ENCODE results near the gene LAPTM5.

DNA sequence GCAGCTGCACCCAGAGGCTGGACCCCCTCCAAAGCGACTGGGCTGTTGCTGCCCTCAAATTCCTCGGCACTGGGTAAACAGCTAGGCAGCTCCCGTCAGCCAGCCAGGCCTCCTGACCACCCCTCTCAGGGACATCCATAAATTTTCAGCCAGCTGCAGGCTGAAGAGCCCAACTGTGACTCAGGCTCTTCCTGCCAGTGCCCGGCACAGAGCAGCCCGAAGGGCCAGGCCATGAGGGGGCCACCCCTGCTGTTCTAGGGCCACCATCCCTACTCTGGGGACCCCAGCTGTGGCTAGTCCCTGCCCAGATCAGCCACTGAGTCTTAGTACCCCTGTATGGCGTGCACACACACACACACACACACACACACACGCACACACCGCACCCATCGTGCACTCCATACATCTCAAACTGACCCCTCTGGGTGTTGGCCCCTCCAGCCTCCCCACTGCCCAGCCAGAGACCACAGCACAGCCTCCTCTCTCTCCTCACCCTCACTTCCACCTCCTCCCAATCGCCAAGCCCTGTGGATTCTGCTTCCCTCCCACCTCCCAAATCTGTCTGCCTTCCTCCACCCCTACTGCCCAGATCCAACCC lies 6.2 kb upstream of the LAPTM5 start:
- TF ChIP-seq CBFB (IDR thresholded peaks at IDR 0.05; ENCODE audit: low read depth) (no peak), RAD21 (IDR thresholded peaks at IDR 0.05; ENCODE audit: insufficient read depth, low read depth, low read length) (no peak), ZNF274 (IDR thresholded peaks at IDR 0.05; ENCODE audit: insufficient read depth, insufficient read length) (no peak), TAF1 (IDR thresholded peaks at IDR 0.05; ENCODE audit: borderline replicate concordance, low read depth, low read length) (no peak)
- TF ChIP-seq, protein P1, sequence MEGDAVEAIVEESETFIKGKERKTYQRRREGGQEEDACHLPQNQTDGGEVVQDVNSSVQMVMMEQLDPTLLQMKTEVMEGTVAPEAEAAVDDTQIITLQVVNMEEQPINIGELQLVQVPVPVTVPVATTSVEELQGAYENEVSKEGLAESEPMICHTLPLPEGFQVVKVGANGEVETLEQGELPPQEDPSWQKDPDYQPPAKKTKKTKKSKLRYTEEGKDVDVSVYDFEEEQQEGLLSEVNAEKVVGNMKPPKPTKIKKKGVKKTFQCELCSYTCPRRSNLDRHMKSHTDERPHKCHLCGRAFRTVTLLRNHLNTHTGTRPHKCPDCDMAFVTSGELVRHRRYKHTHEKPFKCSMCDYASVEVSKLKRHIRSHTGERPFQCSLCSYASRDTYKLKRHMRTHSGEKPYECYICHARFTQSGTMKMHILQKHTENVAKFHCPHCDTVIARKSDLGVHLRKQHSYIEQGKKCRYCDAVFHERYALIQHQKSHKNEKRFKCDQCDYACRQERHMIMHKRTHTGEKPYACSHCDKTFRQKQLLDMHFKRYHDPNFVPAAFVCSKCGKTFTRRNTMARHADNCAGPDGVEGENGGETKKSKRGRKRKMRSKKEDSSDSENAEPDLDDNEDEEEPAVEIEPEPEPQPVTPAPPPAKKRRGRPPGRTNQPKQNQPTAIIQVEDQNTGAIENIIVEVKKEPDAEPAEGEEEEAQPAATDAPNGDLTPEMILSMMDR (IDR thresholded peaks at IDR 0.05 in 2 of 3, conservative IDR thresholded peaks at IDR 0.05 in 1 of 3; ENCODE audit: control insufficient read depth in 2 of 3, extremely low read depth in 1 of 3, insufficient read depth in 1 of 3, low read depth in 3 of 3, low read length in 3 of 3): no peak
- TF ChIP-seq, protein P2, sequence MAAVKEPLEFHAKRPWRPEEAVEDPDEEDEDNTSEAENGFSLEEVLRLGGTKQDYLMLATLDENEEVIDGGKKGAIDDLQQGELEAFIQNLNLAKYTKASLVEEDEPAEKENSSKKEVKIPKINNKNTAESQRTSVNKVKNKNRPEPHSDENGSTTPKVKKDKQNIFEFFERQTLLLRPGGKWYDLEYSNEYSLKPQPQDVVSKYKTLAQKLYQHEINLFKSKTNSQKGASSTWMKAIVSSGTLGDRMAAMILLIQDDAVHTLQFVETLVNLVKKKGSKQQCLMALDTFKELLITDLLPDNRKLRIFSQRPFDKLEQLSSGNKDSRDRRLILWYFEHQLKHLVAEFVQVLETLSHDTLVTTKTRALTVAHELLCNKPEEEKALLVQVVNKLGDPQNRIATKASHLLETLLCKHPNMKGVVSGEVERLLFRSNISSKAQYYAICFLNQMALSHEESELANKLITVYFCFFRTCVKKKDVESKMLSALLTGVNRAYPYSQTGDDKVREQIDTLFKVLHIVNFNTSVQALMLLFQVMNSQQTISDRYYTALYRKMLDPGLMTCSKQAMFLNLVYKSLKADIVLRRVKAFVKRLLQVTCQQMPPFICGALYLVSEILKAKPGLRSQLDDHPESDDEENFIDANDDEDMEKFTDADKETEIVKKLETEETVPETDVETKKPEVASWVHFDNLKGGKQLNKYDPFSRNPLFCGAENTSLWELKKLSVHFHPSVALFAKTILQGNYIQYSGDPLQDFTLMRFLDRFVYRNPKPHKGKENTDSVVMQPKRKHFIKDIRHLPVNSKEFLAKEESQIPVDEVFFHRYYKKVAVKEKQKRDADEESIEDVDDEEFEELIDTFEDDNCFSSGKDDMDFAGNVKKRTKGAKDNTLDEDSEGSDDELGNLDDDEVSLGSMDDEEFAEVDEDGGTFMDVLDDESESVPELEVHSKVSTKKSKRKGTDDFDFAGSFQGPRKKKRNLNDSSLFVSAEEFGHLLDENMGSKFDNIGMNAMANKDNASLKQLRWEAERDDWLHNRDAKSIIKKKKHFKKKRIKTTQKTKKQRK (IDR thresholded peaks at IDR 0.05; ENCODE audit: low read depth, low read length): no peak

All from GM12878 (cell line).